Stimulated activated CD8-positive, alpha-beta memory T cell treated with anti-CD3 and anti-CD28 coated beads, Interleukin-12 subunit alpha, Interleukin-12 subunit beta, amount 100 ng/mL, for 1 hour (primary cell): ENCODE results near the gene STXBP5.
"Not testable (repeated sequence)": the region's sequence is repeated elsewhere in the genome, so short reads cannot be mapped to it uniquely, and the experiment has no call there.

Source experiments
- DNase-seq: peaks from one replicate; pipeline ENCODE4 v3.0.0-alpha.2; 2020; ENCODE audit warnings: low read depth

The STXBP5 gene

DNA sequence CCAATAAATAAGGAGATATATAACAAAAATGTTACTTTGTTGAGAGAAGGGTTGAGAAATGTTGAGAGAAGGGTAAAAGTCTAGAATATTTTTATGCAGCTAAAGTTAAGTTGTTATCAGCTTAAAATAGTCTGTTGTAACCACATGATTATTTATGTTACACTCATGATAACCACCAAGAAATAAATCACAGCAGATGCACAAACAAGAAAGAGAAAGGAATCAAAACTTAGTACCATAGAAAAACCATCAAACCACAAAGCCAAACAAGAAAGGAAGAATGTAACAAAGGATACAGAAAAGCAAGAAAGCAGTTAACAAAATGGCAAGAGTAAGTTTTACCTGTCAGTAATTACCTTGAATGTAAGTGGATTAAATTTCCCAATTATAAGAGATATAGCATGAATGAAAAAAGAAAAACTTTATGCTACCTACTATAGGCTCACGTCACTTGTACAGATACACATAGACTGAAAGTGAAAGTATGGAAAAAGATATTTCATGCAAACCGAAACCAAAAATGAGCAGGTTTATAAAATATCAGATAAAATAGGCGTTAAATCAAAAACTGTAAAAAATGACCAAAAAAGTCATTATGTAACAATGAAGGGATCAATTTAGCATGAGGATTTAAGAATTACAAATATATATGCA lies 93.6 kb downstream of the STXBP5 start:
- DNase-seq, result no peak

- no peak for DNase-seq
Measured at GRCh38 chr6:147298461-147298860, 94.2 kb downstream of the STXBP5 start.

GRCh38 chr6:147299035-147299434 lies 94.8 kb downstream of the STXBP5 start:
- no peak for DNase-seq

DNA sequence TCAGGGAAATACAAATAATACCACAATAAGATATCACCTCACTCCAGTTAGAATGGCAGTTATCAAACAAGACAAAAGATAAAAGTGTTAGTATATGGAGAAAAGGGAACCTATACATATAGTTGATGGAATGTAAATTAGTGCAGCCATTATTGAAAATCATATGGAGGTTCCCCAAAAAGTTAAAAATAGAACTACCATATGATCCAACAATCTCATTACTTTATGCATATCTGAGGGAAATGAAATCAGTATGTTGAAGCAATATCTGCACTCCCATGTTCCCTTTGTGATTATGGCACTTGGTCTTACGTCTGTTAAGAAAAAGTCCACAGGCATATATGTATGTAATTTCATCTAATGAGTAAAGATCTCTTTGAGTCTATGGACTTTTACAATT lies 96.9 kb downstream of the STXBP5 start:
- DNase-seq, result no peak

DNA sequence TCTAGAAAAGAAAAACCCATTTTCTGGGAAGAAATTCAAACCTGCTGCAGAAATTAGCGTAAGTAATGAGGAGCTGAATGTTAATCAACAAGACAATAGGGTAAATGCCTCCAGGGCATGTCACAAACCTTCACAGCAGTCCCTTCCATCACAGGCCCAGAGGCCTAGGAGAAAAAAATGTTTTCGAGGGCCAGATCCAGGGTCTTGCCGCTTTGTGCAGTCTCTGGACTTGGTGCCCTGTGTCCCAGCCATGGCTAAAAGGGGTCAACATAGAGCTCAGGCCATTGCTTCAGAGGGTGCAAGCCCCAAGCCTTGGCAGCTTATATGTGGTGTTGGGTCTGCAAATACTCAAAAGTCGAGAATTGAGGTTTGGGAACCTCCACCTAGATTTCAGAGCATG lies 99.8 kb downstream of the STXBP5 start:
- DNase-seq, result no peak

GRCh38 chr6:147310521-147310920 lies 106.3 kb downstream of the STXBP5 start:
- DNase-seq, result no peak

DNA sequence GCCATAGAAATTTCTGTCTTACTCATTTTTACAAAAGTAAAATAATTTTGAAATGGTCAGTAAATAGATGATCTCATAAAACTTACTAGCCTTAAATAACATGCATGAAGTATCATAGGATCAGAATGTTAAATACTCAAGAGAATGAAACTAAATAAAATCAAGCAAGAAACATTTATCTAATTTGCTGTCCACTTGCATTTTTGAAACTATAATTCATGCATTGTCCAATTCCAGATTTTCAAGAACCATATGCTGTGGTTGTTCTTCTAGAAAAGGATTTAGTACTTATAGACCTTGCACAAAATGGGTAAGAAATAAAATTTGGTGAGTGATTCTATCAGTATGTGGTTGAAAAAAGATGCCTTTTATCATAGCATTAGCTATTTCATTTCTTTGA lies 107.0 kb downstream of the STXBP5 start:
- DNase-seq, result no peak

GRCh38 chr6:147321260-147321659 lies 117.0 kb downstream of the STXBP5 start:
- no peak for DNase-seq

DNA sequence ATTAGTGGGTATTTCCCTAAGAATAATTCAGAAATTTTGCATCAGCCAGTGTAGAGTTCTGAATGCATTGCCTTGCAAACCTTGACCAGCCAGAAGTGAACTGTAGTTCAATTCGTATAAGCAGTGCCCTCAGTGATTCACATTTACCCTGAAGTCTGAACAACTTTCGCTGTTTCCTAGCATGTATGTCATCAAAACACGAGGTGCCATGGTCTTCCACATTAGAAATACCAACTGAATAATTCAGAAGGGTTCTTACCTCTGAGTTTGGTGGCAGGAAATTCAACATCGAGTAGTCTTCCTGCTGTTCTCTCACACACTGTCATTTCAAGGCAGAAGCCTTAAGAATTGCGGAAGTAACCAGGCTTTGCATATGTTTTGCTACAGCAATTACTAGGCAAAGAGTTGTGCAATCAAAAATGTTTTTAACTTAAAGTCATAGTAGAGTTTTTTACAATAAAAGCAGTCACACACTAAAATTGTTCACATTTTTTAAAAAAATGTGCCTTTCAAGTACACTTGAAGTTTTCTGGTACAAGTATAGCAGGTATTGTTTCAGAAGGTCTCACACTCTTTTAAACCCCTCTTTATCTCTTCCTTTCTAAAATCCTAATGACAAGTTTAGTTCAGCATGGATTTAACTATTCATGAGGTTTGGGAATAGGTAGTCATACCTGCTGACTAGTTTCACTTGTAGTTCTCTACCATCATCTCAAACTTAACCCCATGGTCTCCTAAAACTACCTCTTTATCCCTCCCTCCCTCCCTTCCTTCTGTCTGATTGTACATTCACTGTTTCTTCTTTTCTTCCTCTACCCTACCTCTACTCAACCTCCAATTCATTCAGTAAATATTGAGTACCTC lies 118.3 kb downstream of the STXBP5 start:
- no peak for DNase-seq

DNA sequence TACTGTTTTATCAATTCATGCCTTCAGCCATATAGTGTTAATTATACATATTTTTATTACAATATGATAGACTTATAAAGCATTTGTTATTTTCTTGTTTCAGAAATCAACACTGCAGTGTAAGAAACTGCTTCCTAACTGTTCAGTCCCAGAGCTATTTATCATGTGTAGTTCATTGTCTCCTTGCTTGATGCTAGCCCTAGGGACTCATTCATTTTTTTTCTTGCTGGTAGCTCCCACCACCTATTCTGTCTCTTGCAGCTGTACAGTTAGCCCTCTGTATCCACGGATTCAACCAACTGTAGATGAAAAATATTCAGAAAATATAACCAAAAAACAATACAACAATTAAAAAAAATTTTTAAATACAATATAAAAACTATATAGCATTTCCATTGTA lies 121.3 kb downstream of the STXBP5 start:
- no peak for DNase-seq

GRCh38 chr6:147331401-147331800 lies 127.2 kb downstream of the STXBP5 start:
- no peak for DNase-seq

- no peak for DNase-seq
Measured at GRCh38 chr6:147337921-147338320, 133.7 kb downstream of the STXBP5 start.

- DNase-seq, result no peak
Measured at GRCh38 chr6:147341486-147341885, 137.3 kb downstream of the STXBP5 start.

DNA sequence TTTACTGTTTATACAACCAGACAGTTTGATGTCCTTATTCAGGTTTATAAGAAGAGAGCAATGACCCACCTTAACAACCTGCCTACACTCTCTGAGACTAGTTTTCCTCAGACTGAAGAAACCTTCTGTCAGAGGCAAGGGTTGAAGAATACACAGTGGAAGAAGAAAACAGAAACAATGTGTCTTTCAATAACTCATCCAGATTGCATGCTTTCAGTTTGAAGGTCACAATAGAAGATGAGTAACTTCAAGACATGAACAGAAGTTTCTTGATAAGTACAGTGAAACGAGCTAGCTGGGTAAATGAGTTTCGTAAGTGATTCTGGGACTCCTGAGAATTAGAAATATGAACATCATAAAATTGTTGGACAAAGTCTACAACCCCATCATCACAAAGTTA lies 141.7 kb downstream of the STXBP5 start:
- DNase-seq, result no peak

- no peak for DNase-seq
Measured at GRCh38 chr6:147347179-147347881, 143.1 kb downstream of the STXBP5 start.

- DNase-seq, result no peak
Measured at GRCh38 chr6:147347882-147348575, 143.8 kb downstream of the STXBP5 start.

GRCh38 chr6:147361311-147361981 lies 157.2 kb downstream of the STXBP5 start:
- no peak for DNase-seq

DNA sequence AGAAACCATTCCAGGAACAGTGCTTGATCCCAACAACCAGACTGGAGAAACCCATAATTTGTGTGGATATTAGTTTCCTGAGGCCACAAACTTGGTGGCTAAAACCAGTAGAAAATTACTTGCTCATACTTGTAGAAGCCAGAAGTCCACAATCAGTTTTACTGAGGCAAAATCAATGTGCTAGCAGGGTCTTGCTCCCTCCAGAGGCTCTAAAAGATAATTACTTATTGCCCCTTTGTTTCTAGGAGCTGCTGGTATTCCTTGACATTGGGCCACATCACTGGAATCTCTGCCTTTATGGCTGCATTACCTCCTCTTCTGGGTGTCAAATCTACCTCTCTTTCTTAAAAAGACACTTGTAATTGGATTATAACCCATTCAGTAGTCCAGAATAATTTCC lies 162.1 kb downstream of the STXBP5 start:
- no peak for DNase-seq

GRCh38 chr6:147371325-147371724 lies 167.1 kb downstream of the STXBP5 start:
- DNase-seq, result no peak

DNA sequence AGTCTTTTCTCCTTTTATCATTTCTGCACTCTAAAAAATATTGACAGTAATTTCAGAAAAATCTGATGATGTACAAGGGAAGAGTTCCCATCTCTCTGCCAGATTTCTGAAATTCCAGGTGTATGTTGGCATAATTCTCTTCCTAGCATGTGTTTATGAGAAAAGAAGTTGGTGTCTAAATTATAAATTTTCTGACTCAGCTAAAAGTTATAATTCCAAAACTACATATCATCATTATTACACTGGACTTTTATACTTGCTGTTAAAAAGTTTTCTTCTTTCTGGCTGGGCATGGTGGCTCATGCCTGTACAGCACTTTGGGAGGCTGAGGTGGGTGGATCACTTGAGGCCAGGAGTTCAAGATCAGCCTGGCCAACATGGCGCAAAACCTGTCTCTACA lies 168.6 kb downstream of the STXBP5 start:
- DNase-seq, result no peak

GRCh38 chr6:147378819-147379218 lies 174.6 kb downstream of the STXBP5 start:
- no peak for DNase-seq

DNA sequence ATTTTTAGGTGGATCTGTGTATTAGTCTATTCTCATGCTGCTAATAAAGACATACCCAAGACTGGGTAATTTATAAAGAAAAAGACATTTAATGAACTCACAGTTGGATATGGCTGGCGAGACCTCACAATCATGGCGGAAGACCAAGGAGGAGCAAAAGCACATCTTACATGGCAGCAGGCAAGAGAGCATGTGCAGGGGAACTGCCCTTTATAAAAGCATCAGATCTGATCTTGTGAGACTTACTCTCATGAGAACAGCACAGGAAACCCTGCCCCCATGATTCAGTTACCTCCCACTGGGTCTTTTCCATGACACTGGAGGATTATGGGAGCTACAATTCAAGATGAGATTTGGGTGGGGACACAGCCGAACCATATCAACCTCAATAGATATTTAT lies 176.6 kb downstream of the STXBP5 start:
- not testable (repeated sequence) for DNase-seq
